GM03348 (cell line): ENCODE results near the gene MOB2.

Source experiments
- DNase-seq: peaks from one replicate; pipeline ENCODE4 v3.0.0; 2012; ENCODE audit warnings: low spot score

The MOB2 gene

GRCh38 chr11:1470681-1471611, 15.6 kb downstream of the MOB2 start:
- DNase-seq, result no peak

GRCh38 chr11:1469911-1470680, 16.5 kb downstream of the MOB2 start:
- DNase-seq, result no peak

GRCh38 chr11:1469287-1469910, 17.2 kb downstream of the MOB2 start:
- DNase-seq, result no peak

GRCh38 chr11:1468473-1469066, 18.0 kb downstream of the MOB2 start:
- no peak for DNase-seq

- no peak for DNase-seq
These were observed 18.6 kb downstream of the MOB2 start for GRCh38 chr11:1468002-1468401.

GRCh38 chr11:1467270-1467669, 19.3 kb downstream of the MOB2 start:
- no peak for DNase-seq

- DNase-seq, result no peak
These were observed 19.8 kb downstream of the MOB2 start for GRCh38 chr11:1466784-1467183.

- no peak for DNase-seq
These were observed 23.5 kb downstream of the MOB2 start for GRCh38 chr11:1463056-1463455.

- DNase-seq, result no peak
These were observed 23.9 kb downstream of the MOB2 start for GRCh38 chr11:1462698-1462975.

GRCh38 chr11:1461826-1462697, 24.5 kb downstream of the MOB2 start:
- DNase-seq, result no peak

GRCh38 chr11:1460986-1461825, 25.4 kb downstream of the MOB2 start:
- DNase-seq, result no peak

- no peak for DNase-seq
These were observed 26.1 kb downstream of the MOB2 start for GRCh38 chr11:1460396-1460985.

GRCh38 chr11:1459764-1460395, 26.7 kb downstream of the MOB2 start:
- DNase-seq, result no peak

GRCh38 chr11:1459219-1459575, 27.4 kb downstream of the MOB2 start:
- no peak for DNase-seq

GRCh38 chr11:1458340-1459218, 28.0 kb downstream of the MOB2 start:
- peak; percentile 50 for DNase-seq

- no peak for DNase-seq
These were observed 28.7 kb downstream of the MOB2 start for GRCh38 chr11:1457856-1458255.

GRCh38 chr11:1457326-1457680, 29.3 kb downstream of the MOB2 start:
- no peak for DNase-seq

- no peak for DNase-seq
These were observed 29.8 kb downstream of the MOB2 start for GRCh38 chr11:1456596-1457325.
